ENCODE data around the gene ABL1. TPM values are rescaled to one million over a fixed set of nuclear protein-coding genes. Genes with fewer than 3 reads are reported as not detected.

Gene ABL1
- total RNA-seq, 6 experiments from 2014 or later: 56.0 to 63.5 (median 62.8) TPM

GRCh38 chr9:130849356-130849755, 14.3 kb downstream of the ABL1 start:
- Mint-ChIP-seq H3K36me3 (ENCODE audit: low read depth) (0 out of 2 replicates have a peak, but pooled peaks cover 1% of the 10 kb centered on the region), H3K4me3 (peak overlapping the region; percentile 39), H3K27ac (no peak overlapping the region; the same call in 1 of the 2 replicates), H3K27me3 (ENCODE audit: insufficient read depth) (no peaks in the 10 kb centered on the region; the same call in 1 of the 2 replicates), H3K4me1 (ENCODE audit: low read depth) (peaks cover 68% of the 10 kb centered on the region), H3K9me3 (no peaks in the 10 kb centered on the region)
- no peak for DNase-seq
- no peak for TF ChIP-seq CTCF (IDR thresholded peaks at IDR 0.05)

GRCh38 chr9:130852801-130853200, 17.7 kb downstream of the ABL1 start:
- H3K27me3 Mint-ChIP-seq (ENCODE audit: insufficient read depth): no peaks in the 10 kb centered on the region
- no peak overlapping the region for H3K4me3 Mint-ChIP-seq
- H3K4me1 Mint-ChIP-seq (ENCODE audit: low read depth): peaks cover 55% of the 10 kb centered on the region
- peaks cover 24% of the 10 kb centered on the region for H3K36me3 Mint-ChIP-seq (ENCODE audit: low read depth)
- H3K9me3 Mint-ChIP-seq: no peaks in the 10 kb centered on the region
- no peak for TF ChIP-seq CTCF (IDR thresholded peaks at IDR 0.05)
- H3K27ac Mint-ChIP-seq: no peak overlapping the region
- DNase-seq: no peak

GRCh38 chr9:130854092-130854491, 19.0 kb downstream of the ABL1 start:
- Mint-ChIP-seq H3K9me3 (no peaks in the 10 kb centered on the region), H3K36me3 (ENCODE audit: low read depth) (peaks cover 24% of the 10 kb centered on the region), H3K27ac (peak overlapping the region; percentile 75), H3K4me1 (ENCODE audit: low read depth) (peaks cover 60% of the 10 kb centered on the region), H3K27me3 (ENCODE audit: insufficient read depth) (peaks cover 2% of the 10 kb centered on the region; the same call in 1 of the 2 replicates), H3K4me3 (peak overlapping the region; percentile 57; the same call in 1 of the 2 replicates)
- peak; percentile 92 for DNase-seq
- no peak for TF ChIP-seq CTCF (IDR thresholded peaks at IDR 0.05)

- TF ChIP-seq CTCF (IDR thresholded peaks at IDR 0.05): peak; percentile 31; the same call in 1 of the 2 replicates
- no peak for DNase-seq
- H3K36me3 Mint-ChIP-seq (ENCODE audit: low read depth): peaks cover 24% of the 10 kb centered on the region
- peaks cover 2% of the 10 kb centered on the region; the same call in 1 of the 2 replicates for H3K27me3 Mint-ChIP-seq (ENCODE audit: insufficient read depth)
- H3K9me3 Mint-ChIP-seq: no peaks in the 10 kb centered on the region
- no peak overlapping the region for H3K4me3 Mint-ChIP-seq
- H3K27ac Mint-ChIP-seq: peak overlapping the region; percentile 75; the same call in 1 of the 2 replicates
- H3K4me1 Mint-ChIP-seq (ENCODE audit: low read depth): peaks cover 57% of the 10 kb centered on the region
These were observed 19.8 kb downstream of the ABL1 start for GRCh38 chr9:130854835-130855234.

- H3K4me3 Mint-ChIP-seq: no peak overlapping the region
- H3K27me3 Mint-ChIP-seq (ENCODE audit: insufficient read depth): peaks cover 2% of the 10 kb centered on the region; the same call in 1 of the 2 replicates
- H3K36me3 Mint-ChIP-seq (ENCODE audit: low read depth): peaks cover 29% of the 10 kb centered on the region
- no peaks in the 10 kb centered on the region for H3K9me3 Mint-ChIP-seq
- H3K4me1 Mint-ChIP-seq (ENCODE audit: low read depth): peaks cover 69% of the 10 kb centered on the region
- TF ChIP-seq CTCF (IDR thresholded peaks at IDR 0.05): peak; percentile 20; the same call in 1 of the 2 replicates
- no peak for DNase-seq
- no peak overlapping the region for H3K27ac Mint-ChIP-seq
These were observed 21.4 kb downstream of the ABL1 start for GRCh38 chr9:130856474-130856873.
